HL-60 (cell line): ENCODE measurements around the gene MTSS2.

ENCODE experiments used
- DNase-seq, 2 experiments: peaks; one replicate each; pipeline ENCODE4 v3.0.0-alpha.2; 2010 to 2020; ENCODE audit warnings: low read depth in 1 of 2, low spot score in 1 of 2
- H3K27ac ChIP-seq: fragments of 250-450 bp; sonication (Bioruptor Pico); replicated peaks from 2 replicates; pipeline ENCODE4 v1.5.1; 2020; ENCODE audit warnings: mild to moderate bottlenecking, moderate library complexity
- H3K27me3 ChIP-seq: fragments of 250-450 bp; sonication (Bioruptor Pico); 2 replicates; pipeline ENCODE4 v1.5.1; 2021; ENCODE audit warnings: mild to moderate bottlenecking, moderate library complexity; ENCODE audit not compliant: insufficient read depth, poor library complexity, severe bottlenecking
- H3K4me3 ChIP-seq: replicated peaks from 2 replicates; pipeline ENCODE4 v1.5.1; 2011; ENCODE audit warnings: mild to moderate bottlenecking, control low read depth, low read length; ENCODE audit not compliant: insufficient read depth
- GABPA ChIP-seq: IDR thresholded peaks from 2 replicates; pipeline ENCODE4 v1.6.1; 2012; ENCODE audit warnings: low read depth
- POLR2AphosphoS5 ChIP-seq: IDR thresholded peaks from 2 replicates; pipeline ENCODE4 v1.6.1; 2012; ENCODE audit warnings: low read depth
- SPI1 ChIP-seq: IDR thresholded peaks from 2 replicates; pipeline ENCODE4 v1.6.1; 2012; ENCODE audit warnings: low read depth, mild to moderate bottlenecking, borderline replicate concordance
- TF ChIP-seq, protein P1 (sequence below): IDR thresholded peaks from one replicate; pipeline ENCODE4 v1.5.1; 2011; ENCODE audit warnings: low read length, control low read depth, inconsistent platforms; ENCODE audit not compliant: insufficient read depth
- TF ChIP-seq, protein P2 (sequence below): IDR thresholded peaks from 2 replicates; pipeline ENCODE4 v1.6.1; 2012; ENCODE audit warnings: low read depth; ENCODE audit not compliant: insufficient replicate concordance

The MTSS2 gene

DNA sequence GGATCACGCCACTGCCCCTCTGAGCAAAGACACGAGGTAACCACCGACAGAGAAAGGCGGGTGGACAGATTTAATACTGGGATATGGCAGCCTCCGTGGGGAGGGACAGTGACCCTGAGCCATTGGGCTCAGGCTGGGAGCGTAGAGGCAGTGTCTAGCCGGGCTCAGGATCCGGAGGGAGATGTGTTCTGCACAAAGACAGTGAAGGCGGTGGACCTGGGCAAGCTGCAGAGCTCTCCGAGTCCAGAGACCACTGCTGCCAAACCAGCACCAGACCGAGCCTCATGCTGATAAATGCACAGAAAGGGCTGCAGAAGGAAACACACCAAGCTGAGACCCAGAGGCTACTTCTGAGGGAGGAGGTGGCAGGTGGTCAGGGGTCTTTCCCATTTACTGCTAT, 26.5 kb upstream of the MTSS2 start:
- TF ChIP-seq SPI1 (no peak), GABPA (no peak), POLR2AphosphoS5 (no peak)
- TF ChIP-seq, protein P1, sequence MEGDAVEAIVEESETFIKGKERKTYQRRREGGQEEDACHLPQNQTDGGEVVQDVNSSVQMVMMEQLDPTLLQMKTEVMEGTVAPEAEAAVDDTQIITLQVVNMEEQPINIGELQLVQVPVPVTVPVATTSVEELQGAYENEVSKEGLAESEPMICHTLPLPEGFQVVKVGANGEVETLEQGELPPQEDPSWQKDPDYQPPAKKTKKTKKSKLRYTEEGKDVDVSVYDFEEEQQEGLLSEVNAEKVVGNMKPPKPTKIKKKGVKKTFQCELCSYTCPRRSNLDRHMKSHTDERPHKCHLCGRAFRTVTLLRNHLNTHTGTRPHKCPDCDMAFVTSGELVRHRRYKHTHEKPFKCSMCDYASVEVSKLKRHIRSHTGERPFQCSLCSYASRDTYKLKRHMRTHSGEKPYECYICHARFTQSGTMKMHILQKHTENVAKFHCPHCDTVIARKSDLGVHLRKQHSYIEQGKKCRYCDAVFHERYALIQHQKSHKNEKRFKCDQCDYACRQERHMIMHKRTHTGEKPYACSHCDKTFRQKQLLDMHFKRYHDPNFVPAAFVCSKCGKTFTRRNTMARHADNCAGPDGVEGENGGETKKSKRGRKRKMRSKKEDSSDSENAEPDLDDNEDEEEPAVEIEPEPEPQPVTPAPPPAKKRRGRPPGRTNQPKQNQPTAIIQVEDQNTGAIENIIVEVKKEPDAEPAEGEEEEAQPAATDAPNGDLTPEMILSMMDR, result no peak
- TF ChIP-seq, protein P2, sequence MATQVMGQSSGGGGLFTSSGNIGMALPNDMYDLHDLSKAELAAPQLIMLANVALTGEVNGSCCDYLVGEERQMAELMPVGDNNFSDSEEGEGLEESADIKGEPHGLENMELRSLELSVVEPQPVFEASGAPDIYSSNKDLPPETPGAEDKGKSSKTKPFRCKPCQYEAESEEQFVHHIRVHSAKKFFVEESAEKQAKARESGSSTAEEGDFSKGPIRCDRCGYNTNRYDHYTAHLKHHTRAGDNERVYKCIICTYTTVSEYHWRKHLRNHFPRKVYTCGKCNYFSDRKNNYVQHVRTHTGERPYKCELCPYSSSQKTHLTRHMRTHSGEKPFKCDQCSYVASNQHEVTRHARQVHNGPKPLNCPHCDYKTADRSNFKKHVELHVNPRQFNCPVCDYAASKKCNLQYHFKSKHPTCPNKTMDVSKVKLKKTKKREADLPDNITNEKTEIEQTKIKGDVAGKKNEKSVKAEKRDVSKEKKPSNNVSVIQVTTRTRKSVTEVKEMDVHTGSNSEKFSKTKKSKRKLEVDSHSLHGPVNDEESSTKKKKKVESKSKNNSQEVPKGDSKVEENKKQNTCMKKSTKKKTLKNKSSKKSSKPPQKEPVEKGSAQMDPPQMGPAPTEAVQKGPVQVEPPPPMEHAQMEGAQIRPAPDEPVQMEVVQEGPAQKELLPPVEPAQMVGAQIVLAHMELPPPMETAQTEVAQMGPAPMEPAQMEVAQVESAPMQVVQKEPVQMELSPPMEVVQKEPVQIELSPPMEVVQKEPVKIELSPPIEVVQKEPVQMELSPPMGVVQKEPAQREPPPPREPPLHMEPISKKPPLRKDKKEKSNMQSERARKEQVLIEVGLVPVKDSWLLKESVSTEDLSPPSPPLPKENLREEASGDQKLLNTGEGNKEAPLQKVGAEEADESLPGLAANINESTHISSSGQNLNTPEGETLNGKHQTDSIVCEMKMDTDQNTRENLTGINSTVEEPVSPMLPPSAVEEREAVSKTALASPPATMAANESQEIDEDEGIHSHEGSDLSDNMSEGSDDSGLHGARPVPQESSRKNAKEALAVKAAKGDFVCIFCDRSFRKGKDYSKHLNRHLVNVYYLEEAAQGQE, result no peak

DNA sequence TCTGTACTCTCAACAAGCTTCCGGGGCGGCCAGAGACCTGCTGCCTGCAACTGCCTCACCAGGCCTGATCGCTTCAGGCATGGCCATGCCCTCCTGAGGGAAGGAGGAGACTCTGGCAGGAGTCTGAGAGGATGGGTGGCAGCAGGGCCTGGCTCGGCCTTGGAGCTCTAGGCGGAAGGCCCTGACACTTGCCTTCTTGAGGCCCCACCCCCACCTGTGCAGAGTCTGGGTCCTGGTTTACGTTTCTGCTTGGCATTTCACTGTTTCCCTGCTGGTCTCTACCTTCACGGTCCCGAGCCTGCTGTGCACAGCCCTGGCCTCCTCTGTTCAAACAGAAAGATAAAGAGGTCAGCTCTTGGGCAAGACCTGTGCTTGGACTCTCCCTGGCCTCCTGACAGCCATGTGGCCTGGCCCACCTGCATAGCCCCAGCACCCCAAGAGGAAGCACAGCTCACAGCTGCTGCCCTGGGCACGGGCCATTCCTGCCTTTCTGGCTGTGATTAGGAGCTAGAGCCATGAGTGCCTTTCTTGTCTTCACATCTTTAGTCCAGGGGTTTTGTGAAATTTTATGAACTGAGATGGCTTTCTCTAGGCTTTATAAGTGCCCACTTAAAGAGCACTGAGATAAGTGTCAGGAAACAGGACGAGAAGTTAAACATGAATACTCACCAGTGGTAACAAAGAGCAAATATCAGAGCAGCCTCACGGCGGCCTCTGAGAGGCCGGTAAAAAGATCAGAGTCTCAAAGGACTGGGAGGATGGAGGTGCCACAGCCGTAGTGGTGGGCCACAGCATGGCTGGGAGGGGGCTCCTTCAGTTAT, 25.6 kb upstream of the MTSS2 start:
- no peaks in the 10 kb centered on the region for H3K27me3 ChIP-seq
- H3K4me3 ChIP-seq, result no peak overlapping the region
- TF ChIP-seq, protein P1, result no peak
- TF ChIP-seq SPI1, result no peak
- TF ChIP-seq, protein P2, result no peak
- TF ChIP-seq POLR2AphosphoS5, result no peak
- no peak for TF ChIP-seq GABPA
- no peak overlapping the region for H3K27ac ChIP-seq
- no peak for DNase-seq

More for the DNA sequence above, 26.5 kb upstream of the MTSS2 start:
- Histone ChIP-seq H3K27me3 (no peaks in the 10 kb centered on the region), H3K4me3 (no peak overlapping the region), H3K27ac (no peak overlapping the region)
- DNase-seq, result no peak

DNA sequence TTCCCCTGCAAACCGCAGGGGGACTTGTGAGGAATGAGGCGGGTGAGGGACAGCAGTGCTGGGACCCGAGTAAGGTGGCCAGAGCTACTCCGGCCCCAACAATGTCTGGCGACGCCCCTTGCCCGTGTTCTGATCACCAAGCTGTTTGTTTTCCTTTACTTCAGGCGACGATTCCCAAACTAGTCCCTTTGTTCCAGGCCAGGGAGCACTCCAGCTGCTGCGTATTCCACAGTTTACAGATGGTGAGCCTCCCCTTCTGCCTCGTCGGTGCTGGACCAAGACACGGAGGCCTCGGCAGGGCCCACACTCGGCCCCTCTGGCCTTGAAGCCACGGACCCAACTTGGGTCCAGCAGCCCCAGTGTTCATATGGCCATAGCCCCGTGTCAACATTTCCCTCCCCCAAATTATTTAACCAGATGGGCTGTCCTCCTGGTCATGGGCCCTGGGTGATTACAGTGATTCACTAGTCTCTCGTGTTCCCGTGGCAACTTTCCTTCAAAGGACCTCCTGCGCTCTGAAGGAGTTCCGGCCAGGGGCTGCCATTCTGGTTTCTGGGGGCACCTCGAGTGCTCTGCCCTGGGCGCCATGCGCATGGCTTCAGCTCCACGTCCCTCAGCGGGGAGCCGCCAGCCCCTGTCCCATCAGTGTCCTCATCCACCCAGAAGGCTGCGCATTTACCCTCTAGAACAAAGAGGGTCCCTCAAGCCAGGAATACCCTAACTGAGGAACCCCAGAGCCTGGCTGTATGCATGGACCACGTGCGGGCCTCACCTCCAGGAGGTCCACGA, 24.8 kb upstream of the MTSS2 start:
- no peak overlapping the region for H3K4me3 ChIP-seq
- DNase-seq, result no peak
- no peaks in the 10 kb centered on the region for H3K27me3 ChIP-seq
- TF ChIP-seq, protein P1, result no peak
- TF ChIP-seq, protein P2, result no peak
- TF ChIP-seq POLR2AphosphoS5, result no peak
- TF ChIP-seq GABPA, result no peak
- no peak for TF ChIP-seq SPI1
- no peak overlapping the region for H3K27ac ChIP-seq
